WERI-Rb-1 (cell line): ENCODE measurements around the gene MEIS2.

Source experiments
- DNase-seq: peaks from one replicate; pipeline ENCODE4 v3.0.0-alpha.2; 2020
- H3K27ac ChIP-seq: fragments of 250-450 bp; sonication (Bioruptor Pico); 2 replicates; pipeline ENCODE4 v1.5.1; 2020; ENCODE audit warnings: mild to moderate bottlenecking, moderate library complexity
- H3K27me3 ChIP-seq: fragments of 250-450 bp; sonication (Bioruptor Pico); 2 replicates; pipeline ENCODE4 v1.5.1; 2021; ENCODE audit warnings: mild to moderate bottlenecking, low read depth, moderate library complexity; ENCODE audit not compliant: insufficient read depth, severe bottlenecking
- H3K36me3 ChIP-seq: fragments of 250-450 bp; sonication (Bioruptor Pico); 2 replicates; pipeline ENCODE4 v1.5.1; 2020; ENCODE audit warnings: mild to moderate bottlenecking, moderate library complexity
- H3K4me3 ChIP-seq: 2 replicates; pipeline ENCODE4 v1.5.1; 2011; ENCODE audit warnings: low read depth, mild to moderate bottlenecking, control low read depth, low read length
- H3K9me3 ChIP-seq: fragments of 250-450 bp; sonication (Bioruptor Pico); 2 replicates; pipeline ENCODE4 v1.5.1; 2021; ENCODE audit warnings: mild to moderate bottlenecking, moderate library complexity; ENCODE audit not compliant: severe bottlenecking
- TF ChIP-seq, protein P1 (sequence below): IDR thresholded peaks from 2 replicates; pipeline ENCODE4 v1.5.1; 2011; ENCODE audit warnings: low read depth, mild to moderate bottlenecking, control low read depth, inconsistent platforms, low read length

Gene MEIS2

GRCh38 chr15:37134244-37134643 is 33.9 kb upstream of the MEIS2 start:
- TF ChIP-seq, protein P1, sequence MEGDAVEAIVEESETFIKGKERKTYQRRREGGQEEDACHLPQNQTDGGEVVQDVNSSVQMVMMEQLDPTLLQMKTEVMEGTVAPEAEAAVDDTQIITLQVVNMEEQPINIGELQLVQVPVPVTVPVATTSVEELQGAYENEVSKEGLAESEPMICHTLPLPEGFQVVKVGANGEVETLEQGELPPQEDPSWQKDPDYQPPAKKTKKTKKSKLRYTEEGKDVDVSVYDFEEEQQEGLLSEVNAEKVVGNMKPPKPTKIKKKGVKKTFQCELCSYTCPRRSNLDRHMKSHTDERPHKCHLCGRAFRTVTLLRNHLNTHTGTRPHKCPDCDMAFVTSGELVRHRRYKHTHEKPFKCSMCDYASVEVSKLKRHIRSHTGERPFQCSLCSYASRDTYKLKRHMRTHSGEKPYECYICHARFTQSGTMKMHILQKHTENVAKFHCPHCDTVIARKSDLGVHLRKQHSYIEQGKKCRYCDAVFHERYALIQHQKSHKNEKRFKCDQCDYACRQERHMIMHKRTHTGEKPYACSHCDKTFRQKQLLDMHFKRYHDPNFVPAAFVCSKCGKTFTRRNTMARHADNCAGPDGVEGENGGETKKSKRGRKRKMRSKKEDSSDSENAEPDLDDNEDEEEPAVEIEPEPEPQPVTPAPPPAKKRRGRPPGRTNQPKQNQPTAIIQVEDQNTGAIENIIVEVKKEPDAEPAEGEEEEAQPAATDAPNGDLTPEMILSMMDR: no peak

GRCh38 chr15:37133602-37134001 is 33.3 kb upstream of the MEIS2 start:
- no peak overlapping the region for H3K4me3 ChIP-seq
- no peak for DNase-seq
- H3K9me3 ChIP-seq: no peaks in the 10 kb centered on the region
- H3K27ac ChIP-seq: no peak overlapping the region; the same call in 1 of the 2 replicates
- TF ChIP-seq, protein P1: 0 out of 2 replicates have a peak, but pooled peaks have one; percentile 1
- no peaks in the 10 kb centered on the region for H3K36me3 ChIP-seq
- H3K27me3 ChIP-seq: no peaks in the 10 kb centered on the region

More at GRCh38 chr15:37134244-37134643, 33.9 kb upstream of the MEIS2 start:
- no peak for DNase-seq
- Histone ChIP-seq H3K9me3 (no peaks in the 10 kb centered on the region), H3K4me3 (no peak overlapping the region), H3K36me3 (no peaks in the 10 kb centered on the region), H3K27me3 (no peaks in the 10 kb centered on the region), H3K27ac (no peak overlapping the region; the same call in 1 of the 2 replicates)

DNA sequence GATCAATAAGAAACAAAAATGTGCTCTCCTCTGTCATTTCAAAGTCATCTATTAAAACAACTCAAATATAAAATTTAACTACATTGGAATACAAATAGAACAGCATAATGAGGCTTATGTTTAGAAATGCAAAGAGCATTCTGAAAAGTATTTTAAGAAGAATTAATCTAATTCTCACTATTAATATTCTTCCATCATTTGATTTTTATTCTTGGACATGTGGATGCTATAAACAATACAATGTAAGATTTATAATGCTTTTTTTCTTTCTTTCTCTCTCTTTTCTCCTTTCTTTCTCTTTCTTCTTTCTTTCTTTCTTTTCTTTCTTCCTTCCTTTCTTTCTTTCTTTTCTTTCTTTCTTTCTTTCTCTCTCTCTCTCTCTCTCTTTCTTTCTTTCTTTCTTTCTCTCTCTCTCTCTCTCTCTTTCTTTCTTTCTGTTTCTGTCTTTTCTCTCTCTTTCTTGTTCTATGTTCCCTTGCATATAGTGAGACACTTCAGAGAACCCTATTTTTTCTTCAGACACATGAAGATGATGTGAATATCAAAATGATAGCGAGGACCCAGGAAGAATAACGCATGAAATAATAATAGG is 32.6 kb upstream of the MEIS2 start:
- Histone ChIP-seq H3K36me3 (no peaks in the 10 kb centered on the region), H3K27ac (no peak overlapping the region), H3K9me3 (no peaks in the 10 kb centered on the region), H3K4me3 (no peak overlapping the region), H3K27me3 (no peaks in the 10 kb centered on the region)
- DNase-seq: no peak
- TF ChIP-seq, protein P1: no peak

- TF ChIP-seq, protein P1: no peak
- DNase-seq: no peak
- H3K27me3 ChIP-seq: no peaks in the 10 kb centered on the region
- no peaks in the 10 kb centered on the region for H3K36me3 ChIP-seq
- no peak overlapping the region for H3K27ac ChIP-seq
- peak overlapping the region; percentile 3; the same call in 1 of the 2 replicates for H3K4me3 ChIP-seq
- no peaks in the 10 kb centered on the region for H3K9me3 ChIP-seq
Measured at GRCh38 chr15:37131621-37132020, 31.3 kb upstream of the MEIS2 start.

- no peak for DNase-seq
- H3K36me3 ChIP-seq: no peaks in the 10 kb centered on the region
Measured at GRCh38 chr15:37130356-37130755, 30.0 kb upstream of the MEIS2 start.

More at GRCh38 chr15:37130356-37130755, 30.0 kb upstream of the MEIS2 start:
- Histone ChIP-seq H3K4me3 (no peak overlapping the region), H3K9me3 (no peaks in the 10 kb centered on the region), H3K27ac (no peak overlapping the region), H3K27me3 (no peaks in the 10 kb centered on the region)
- TF ChIP-seq, protein P1: no peak
